ENCODE data around the gene NFS1.

The NFS1 gene

DNA sequence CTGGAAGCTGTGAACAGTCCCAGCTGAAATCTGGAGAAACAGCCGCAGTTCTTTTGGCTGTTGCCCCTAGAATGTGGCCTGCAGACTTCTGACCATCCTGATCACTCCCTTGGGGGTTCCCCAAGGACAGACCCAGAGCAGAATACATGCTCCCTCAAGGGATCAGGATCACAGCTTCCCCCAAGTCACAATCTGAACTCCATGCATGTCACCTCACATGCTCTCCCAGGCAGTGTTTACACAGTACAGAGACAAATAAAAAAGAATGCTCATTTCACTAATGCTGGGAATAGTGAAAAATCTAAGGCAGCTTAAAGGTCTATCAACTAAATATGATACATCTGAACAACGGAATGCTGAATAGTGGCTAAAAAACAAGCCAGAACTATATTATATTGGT lies 63.1 kb downstream of the NFS1 start:
- H2AFZ ChIP-seq (ENCODE audit: low read depth, low read length), result no peak overlapping the region
- H3K4me3 ChIP-seq (ENCODE audit: low read depth in 1 of 2, low read length in 2 of 2), result no peak overlapping the region
- H4K20me1 ChIP-seq (ENCODE audit: insufficient read depth, low read length), result peaks cover 59% of the 10 kb centered on the region
- H3K9me3 ChIP-seq (ENCODE audit: insufficient read depth, low read length, severe bottlenecking), result no peaks in the 10 kb centered on the region
- H3K79me2 ChIP-seq (ENCODE audit: insufficient read depth, low read length), result peaks cover 86% of the 10 kb centered on the region
- H3K4me1 ChIP-seq (ENCODE audit: insufficient read depth, low read length), result no peaks in the 10 kb centered on the region
- peaks cover 24% of the 10 kb centered on the region for H3K36me3 ChIP-seq (ENCODE audit: insufficient read depth, low read length)
- no peak overlapping the region for H3K4me2 ChIP-seq (ENCODE audit: insufficient read depth, low read length)
- no peak for ATAC-seq (ENCODE audit: insufficient read depth, low read depth)
- DNase-seq, result peak; percentile 1
- H3K9ac ChIP-seq (ENCODE audit: low read depth, low read length), result no peak overlapping the region
- TF ChIP-seq EZH2 (IDR thresholded peaks at IDR 0.05; ENCODE audit: borderline replicate concordance, low read depth, low read length, severe bottlenecking), result no peak
- TF ChIP-seq, protein P1, sequence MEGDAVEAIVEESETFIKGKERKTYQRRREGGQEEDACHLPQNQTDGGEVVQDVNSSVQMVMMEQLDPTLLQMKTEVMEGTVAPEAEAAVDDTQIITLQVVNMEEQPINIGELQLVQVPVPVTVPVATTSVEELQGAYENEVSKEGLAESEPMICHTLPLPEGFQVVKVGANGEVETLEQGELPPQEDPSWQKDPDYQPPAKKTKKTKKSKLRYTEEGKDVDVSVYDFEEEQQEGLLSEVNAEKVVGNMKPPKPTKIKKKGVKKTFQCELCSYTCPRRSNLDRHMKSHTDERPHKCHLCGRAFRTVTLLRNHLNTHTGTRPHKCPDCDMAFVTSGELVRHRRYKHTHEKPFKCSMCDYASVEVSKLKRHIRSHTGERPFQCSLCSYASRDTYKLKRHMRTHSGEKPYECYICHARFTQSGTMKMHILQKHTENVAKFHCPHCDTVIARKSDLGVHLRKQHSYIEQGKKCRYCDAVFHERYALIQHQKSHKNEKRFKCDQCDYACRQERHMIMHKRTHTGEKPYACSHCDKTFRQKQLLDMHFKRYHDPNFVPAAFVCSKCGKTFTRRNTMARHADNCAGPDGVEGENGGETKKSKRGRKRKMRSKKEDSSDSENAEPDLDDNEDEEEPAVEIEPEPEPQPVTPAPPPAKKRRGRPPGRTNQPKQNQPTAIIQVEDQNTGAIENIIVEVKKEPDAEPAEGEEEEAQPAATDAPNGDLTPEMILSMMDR (IDR thresholded peaks at IDR 0.05; ENCODE audit: borderline replicate concordance, extremely low read depth, low read length, poor library complexity, severe bottlenecking), result no peak
- no peak overlapping the region for H3K27ac ChIP-seq (ENCODE audit: low read length)
- no peaks in the 10 kb centered on the region for H3K27me3 ChIP-seq (ENCODE audit: insufficient read depth, low read length, poor library complexity)

DNA sequence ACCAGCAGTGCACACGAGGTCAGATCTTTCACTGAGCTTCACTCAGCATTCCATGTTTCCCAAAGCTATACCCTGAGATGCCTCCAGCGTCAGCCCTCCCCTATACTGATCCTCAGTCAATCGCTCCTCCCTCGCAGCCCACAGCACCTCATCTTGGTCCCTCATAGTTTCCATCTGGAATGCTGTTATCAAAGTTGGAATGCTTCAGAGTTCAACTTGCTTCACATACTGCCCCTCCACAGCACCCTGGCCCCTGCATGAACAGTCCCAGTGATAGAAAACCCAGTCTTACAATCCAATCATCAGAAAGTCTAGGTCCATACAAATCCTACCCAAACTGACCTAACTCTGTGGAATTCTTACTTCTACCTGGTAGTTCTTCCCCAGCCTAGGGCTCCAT lies 63.5 kb downstream of the NFS1 start:
- ATAC-seq (ENCODE audit: insufficient read depth, low read depth), result no peak
- no peak overlapping the region for H2AFZ ChIP-seq (ENCODE audit: low read depth, low read length)
- peaks cover 56% of the 10 kb centered on the region for H4K20me1 ChIP-seq (ENCODE audit: insufficient read depth, low read length)
- no peak for DNase-seq
- no peaks in the 10 kb centered on the region for H3K27me3 ChIP-seq (ENCODE audit: insufficient read depth, low read length, poor library complexity)
- H3K9ac ChIP-seq (ENCODE audit: low read depth, low read length), result no peak overlapping the region
- no peak overlapping the region for H3K4me3 ChIP-seq (ENCODE audit: low read depth in 1 of 2, low read length in 2 of 2)
- H3K9me3 ChIP-seq (ENCODE audit: insufficient read depth, low read length, severe bottlenecking), result no peaks in the 10 kb centered on the region
- peaks cover 28% of the 10 kb centered on the region for H3K36me3 ChIP-seq (ENCODE audit: insufficient read depth, low read length)
- TF ChIP-seq, protein P1 (IDR thresholded peaks at IDR 0.05; ENCODE audit: borderline replicate concordance, extremely low read depth, low read length, poor library complexity, severe bottlenecking), result no peak
- no peak for TF ChIP-seq EZH2 (IDR thresholded peaks at IDR 0.05; ENCODE audit: borderline replicate concordance, low read depth, low read length, severe bottlenecking)
- H3K79me2 ChIP-seq (ENCODE audit: insufficient read depth, low read length), result peaks cover 81% of the 10 kb centered on the region
- H3K4me1 ChIP-seq (ENCODE audit: insufficient read depth, low read length), result no peaks in the 10 kb centered on the region
- no peak overlapping the region for H3K27ac ChIP-seq (ENCODE audit: low read length)
- no peak overlapping the region for H3K4me2 ChIP-seq (ENCODE audit: insufficient read depth, low read length)

DNA sequence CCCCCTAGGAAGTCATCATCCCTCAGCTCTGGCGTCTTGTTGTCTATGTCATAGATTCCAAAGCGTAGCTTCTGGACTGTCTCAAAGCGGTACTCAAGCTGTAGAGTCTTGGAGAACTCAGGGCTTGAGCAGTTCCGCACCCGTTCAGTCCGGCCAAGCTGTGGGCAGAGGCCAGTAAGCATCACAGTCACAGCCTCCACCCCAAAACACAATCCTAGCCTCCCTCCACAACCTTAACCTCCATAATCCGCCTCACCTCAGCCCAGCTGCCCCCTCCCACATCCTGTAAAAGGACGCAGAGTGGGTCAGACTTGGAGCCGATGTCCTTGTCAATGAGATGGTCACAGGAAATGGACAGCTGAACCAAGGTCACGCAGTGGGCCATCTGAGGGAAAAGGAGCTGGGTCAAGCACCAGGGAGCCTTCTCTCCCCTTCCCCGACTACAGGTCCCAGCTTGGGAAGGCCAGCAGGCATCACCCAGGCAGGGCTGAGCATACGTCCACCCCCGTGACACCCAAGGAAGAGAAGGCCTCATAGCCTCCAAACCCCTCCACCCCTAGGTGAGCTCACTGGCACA lies 66.5 kb downstream of the NFS1 start:
- no peak for TF ChIP-seq EZH2 (IDR thresholded peaks at IDR 0.05; ENCODE audit: borderline replicate concordance, low read depth, low read length, severe bottlenecking)
- TF ChIP-seq, protein P1 (IDR thresholded peaks at IDR 0.05; ENCODE audit: borderline replicate concordance, extremely low read depth, low read length, poor library complexity, severe bottlenecking), result no peak
- H3K4me1 ChIP-seq (ENCODE audit: insufficient read depth, low read length), result no peaks in the 10 kb centered on the region
- no peaks in the 10 kb centered on the region for H3K27me3 ChIP-seq (ENCODE audit: insufficient read depth, low read length, poor library complexity)
- peaks cover 43% of the 10 kb centered on the region for H4K20me1 ChIP-seq (ENCODE audit: insufficient read depth, low read length)
- H3K4me2 ChIP-seq (ENCODE audit: insufficient read depth, low read length), result no peak overlapping the region
- ATAC-seq (ENCODE audit: insufficient read depth, low read depth) (no peak), DNase-seq (peak; percentile 3)
- no peak overlapping the region for H2AFZ ChIP-seq (ENCODE audit: low read depth, low read length)
- no peaks in the 10 kb centered on the region for H3K9me3 ChIP-seq (ENCODE audit: insufficient read depth, low read length, severe bottlenecking)
- peaks cover 55% of the 10 kb centered on the region for H3K36me3 ChIP-seq (ENCODE audit: insufficient read depth, low read length)
- H3K9ac ChIP-seq (ENCODE audit: low read depth, low read length), result no peak overlapping the region
- H3K79me2 ChIP-seq (ENCODE audit: insufficient read depth, low read length), result peaks cover 51% of the 10 kb centered on the region
- no peak overlapping the region for H3K27ac ChIP-seq (ENCODE audit: low read length)
- H3K4me3 ChIP-seq (ENCODE audit: low read depth in 1 of 2, low read length in 2 of 2), result no peak overlapping the region

Data from DND-41 (cell line).